WTC11 (cell line): Measurements from ENCODE around the gene GPC6.

Experiments used
- FOXK1 ChIP-seq: sonication (generic); formaldehyde crosslinking; IDR thresholded peaks from 2 replicates; pipeline ENCODE4 v1.8.0; 2022; ENCODE audit warnings: mild to moderate bottlenecking, moderate library complexity, missing genetic modification reagents
- FOXP1 ChIP-seq: sonication (generic); formaldehyde crosslinking; IDR thresholded peaks from 2 replicates; pipeline ENCODE4 v1.8.0; 2022; ENCODE audit warnings: missing genetic modification reagents, mild to moderate bottlenecking, moderate library complexity, borderline replicate concordance
- HMGA2 ChIP-seq: fragments of 250-450 bp; sonication (Bioruptor Pico); IDR thresholded peaks from 2 replicates; pipeline ENCODE4 v1.4.0; 2021; ENCODE audit warnings: mild to moderate bottlenecking, moderate library complexity
- IRF2 ChIP-seq: sonication (generic); formaldehyde crosslinking; IDR thresholded peaks from 2 replicates; pipeline ENCODE4 v1.8.0; 2022; ENCODE audit warnings: low read depth, missing genetic modification reagents, borderline replicate concordance
- JAZF1 ChIP-seq: fragments of 250-450 bp; sonication (Bioruptor Pico); IDR thresholded peaks from 2 replicates; pipeline ENCODE4 v1.9.0; 2021; ENCODE audit warnings: moderate library complexity, mild to moderate bottlenecking, inconsistent platforms
- TCF7 ChIP-seq: sonication (generic); formaldehyde crosslinking; IDR thresholded peaks from 2 replicates; pipeline ENCODE4 v1.8.0; 2022; ENCODE audit warnings: mild to moderate bottlenecking, low read depth, missing genetic modification reagents, moderate library complexity
- TF ChIP-seq, protein P1 (sequence below): fragments of 200-600 bp; IDR thresholded peaks from 2 replicates; pipeline ENCODE4 v1.8.0; 2022; ENCODE audit warnings: antibody characterized with exemption
- TF ChIP-seq, protein P2 (sequence below): sonication (generic); formaldehyde crosslinking; IDR thresholded peaks from 2 replicates; pipeline ENCODE4 v1.8.0; 2022; ENCODE audit warnings: mild to moderate bottlenecking, missing genetic modification reagents
- TF ChIP-seq, protein P3 (sequence below): sonication (generic); formaldehyde crosslinking; IDR thresholded peaks from 2 replicates; pipeline ENCODE4 v1.8.1; 2022; ENCODE audit warnings: low read depth, missing genetic modification reagents, borderline replicate concordance
- TF ChIP-seq, protein P4 (sequence below): fragments of 250-450 bp; sonication (Bioruptor Pico); IDR thresholded peaks from 2 replicates; pipeline ENCODE4 v1.9.0; 2021; ENCODE audit warnings: mild to moderate bottlenecking
- TF ChIP-seq, protein P5 (sequence below): sonication (generic); formaldehyde crosslinking; IDR thresholded peaks from 2 replicates; pipeline ENCODE4 v1.8.0; 2022; ENCODE audit warnings: mild to moderate bottlenecking, missing genetic modification reagents
- TF ChIP-seq, protein P6 (sequence below): sonication (generic); formaldehyde crosslinking; IDR thresholded peaks from 2 replicates; pipeline ENCODE4 v1.8.0; 2022; ENCODE audit warnings: mild to moderate bottlenecking, missing genetic modification reagents
- TF ChIP-seq, protein P7 (sequence below): sonication (generic); formaldehyde crosslinking; IDR thresholded peaks from 2 replicates; pipeline ENCODE4 v1.8.0; 2023; ENCODE audit warnings: missing genetic modification reagents, mild to moderate bottlenecking, borderline replicate concordance
- TF ChIP-seq, protein P8 (sequence below): sonication (generic); formaldehyde crosslinking; conservative IDR thresholded peaks from 2 replicates; pipeline ENCODE4 v1.8.1; 2023; ENCODE audit warnings: mild to moderate bottlenecking, low read depth, missing genetic modification reagents, moderate library complexity

DNA sequence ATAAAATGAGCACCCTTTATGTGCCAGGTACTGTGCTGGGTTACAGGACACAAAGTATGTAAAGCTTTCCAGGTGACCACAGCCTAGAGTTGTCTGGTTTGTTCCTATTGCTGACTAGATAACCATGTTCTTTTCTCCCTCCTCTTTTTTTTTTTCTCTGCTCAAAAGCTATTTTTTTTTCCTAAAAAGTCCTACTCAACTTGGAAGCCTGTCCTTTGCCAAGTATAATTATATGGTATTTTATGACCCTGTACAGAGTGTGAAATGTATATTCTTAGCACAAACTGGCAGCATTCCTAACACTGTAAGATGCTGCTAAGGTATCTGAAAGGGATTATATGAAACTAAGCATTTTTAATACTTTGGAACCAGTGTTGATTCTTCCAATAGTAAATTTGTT is 171.0 kb downstream of the GPC6 start:
- TF ChIP-seq, protein P1, sequence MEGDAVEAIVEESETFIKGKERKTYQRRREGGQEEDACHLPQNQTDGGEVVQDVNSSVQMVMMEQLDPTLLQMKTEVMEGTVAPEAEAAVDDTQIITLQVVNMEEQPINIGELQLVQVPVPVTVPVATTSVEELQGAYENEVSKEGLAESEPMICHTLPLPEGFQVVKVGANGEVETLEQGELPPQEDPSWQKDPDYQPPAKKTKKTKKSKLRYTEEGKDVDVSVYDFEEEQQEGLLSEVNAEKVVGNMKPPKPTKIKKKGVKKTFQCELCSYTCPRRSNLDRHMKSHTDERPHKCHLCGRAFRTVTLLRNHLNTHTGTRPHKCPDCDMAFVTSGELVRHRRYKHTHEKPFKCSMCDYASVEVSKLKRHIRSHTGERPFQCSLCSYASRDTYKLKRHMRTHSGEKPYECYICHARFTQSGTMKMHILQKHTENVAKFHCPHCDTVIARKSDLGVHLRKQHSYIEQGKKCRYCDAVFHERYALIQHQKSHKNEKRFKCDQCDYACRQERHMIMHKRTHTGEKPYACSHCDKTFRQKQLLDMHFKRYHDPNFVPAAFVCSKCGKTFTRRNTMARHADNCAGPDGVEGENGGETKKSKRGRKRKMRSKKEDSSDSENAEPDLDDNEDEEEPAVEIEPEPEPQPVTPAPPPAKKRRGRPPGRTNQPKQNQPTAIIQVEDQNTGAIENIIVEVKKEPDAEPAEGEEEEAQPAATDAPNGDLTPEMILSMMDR, result no peak
- TF ChIP-seq HMGA2 (no peak), IRF2 (CRISPR knock-in tag) (no peak), FOXK1 (CRISPR knock-in tag) (no peak), FOXP1 (no peak), JAZF1 (no peak), TCF7 (CRISPR knock-in tag) (no peak)
- TF ChIP-seq, protein P2, sequence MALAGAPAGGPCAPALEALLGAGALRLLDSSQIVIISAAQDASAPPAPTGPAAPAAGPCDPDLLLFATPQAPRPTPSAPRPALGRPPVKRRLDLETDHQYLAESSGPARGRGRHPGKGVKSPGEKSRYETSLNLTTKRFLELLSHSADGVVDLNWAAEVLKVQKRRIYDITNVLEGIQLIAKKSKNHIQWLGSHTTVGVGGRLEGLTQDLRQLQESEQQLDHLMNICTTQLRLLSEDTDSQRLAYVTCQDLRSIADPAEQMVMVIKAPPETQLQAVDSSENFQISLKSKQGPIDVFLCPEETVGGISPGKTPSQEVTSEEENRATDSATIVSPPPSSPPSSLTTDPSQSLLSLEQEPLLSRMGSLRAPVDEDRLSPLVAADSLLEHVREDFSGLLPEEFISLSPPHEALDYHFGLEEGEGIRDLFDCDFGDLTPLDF (CRISPR knock-in tag), result no peak
- TF ChIP-seq, protein P3, sequence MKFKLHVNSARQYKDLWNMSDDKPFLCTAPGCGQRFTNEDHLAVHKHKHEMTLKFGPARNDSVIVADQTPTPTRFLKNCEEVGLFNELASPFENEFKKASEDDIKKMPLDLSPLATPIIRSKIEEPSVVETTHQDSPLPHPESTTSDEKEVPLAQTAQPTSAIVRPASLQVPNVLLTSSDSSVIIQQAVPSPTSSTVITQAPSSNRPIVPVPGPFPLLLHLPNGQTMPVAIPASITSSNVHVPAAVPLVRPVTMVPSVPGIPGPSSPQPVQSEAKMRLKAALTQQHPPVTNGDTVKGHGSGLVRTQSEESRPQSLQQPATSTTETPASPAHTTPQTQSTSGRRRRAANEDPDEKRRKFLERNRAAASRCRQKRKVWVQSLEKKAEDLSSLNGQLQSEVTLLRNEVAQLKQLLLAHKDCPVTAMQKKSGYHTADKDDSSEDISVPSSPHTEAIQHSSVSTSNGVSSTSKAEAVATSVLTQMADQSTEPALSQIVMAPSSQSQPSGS (CRISPR knock-in tag), result no peak
- TF ChIP-seq, protein P4, sequence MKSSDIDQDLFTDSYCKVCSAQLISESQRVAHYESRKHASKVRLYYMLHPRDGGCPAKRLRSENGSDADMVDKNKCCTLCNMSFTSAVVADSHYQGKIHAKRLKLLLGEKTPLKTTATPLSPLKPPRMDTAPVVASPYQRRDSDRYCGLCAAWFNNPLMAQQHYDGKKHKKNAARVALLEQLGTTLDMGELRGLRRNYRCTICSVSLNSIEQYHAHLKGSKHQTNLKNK (CRISPR knock-in tag), result no peak
- TF ChIP-seq, protein P5, sequence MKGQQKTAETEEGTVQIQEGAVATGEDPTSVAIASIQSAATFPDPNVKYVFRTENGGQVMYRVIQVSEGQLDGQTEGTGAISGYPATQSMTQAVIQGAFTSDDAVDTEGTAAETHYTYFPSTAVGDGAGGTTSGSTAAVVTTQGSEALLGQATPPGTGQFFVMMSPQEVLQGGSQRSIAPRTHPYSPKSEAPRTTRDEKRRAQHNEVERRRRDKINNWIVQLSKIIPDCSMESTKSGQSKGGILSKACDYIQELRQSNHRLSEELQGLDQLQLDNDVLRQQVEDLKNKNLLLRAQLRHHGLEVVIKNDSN (CRISPR knock-in tag), result no peak
- TF ChIP-seq, protein P6, sequence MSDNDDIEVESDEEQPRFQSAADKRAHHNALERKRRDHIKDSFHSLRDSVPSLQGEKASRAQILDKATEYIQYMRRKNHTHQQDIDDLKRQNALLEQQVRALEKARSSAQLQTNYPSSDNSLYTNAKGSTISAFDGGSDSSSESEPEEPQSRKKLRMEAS, result no peak
- TF ChIP-seq, protein P7, sequence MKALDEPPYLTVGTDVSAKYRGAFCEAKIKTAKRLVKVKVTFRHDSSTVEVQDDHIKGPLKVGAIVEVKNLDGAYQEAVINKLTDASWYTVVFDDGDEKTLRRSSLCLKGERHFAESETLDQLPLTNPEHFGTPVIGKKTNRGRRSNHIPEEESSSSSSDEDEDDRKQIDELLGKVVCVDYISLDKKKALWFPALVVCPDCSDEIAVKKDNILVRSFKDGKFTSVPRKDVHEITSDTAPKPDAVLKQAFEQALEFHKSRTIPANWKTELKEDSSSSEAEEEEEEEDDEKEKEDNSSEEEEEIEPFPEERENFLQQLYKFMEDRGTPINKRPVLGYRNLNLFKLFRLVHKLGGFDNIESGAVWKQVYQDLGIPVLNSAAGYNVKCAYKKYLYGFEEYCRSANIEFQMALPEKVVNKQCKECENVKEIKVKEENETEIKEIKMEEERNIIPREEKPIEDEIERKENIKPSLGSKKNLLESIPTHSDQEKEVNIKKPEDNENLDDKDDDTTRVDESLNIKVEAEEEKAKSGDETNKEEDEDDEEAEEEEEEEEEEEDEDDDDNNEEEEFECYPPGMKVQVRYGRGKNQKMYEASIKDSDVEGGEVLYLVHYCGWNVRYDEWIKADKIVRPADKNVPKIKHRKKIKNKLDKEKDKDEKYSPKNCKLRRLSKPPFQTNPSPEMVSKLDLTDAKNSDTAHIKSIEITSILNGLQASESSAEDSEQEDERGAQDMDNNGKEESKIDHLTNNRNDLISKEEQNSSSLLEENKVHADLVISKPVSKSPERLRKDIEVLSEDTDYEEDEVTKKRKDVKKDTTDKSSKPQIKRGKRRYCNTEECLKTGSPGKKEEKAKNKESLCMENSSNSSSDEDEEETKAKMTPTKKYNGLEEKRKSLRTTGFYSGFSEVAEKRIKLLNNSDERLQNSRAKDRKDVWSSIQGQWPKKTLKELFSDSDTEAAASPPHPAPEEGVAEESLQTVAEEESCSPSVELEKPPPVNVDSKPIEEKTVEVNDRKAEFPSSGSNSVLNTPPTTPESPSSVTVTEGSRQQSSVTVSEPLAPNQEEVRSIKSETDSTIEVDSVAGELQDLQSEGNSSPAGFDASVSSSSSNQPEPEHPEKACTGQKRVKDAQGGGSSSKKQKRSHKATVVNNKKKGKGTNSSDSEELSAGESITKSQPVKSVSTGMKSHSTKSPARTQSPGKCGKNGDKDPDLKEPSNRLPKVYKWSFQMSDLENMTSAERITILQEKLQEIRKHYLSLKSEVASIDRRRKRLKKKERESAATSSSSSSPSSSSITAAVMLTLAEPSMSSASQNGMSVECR (CRISPR knock-in tag), result no peak
- TF ChIP-seq, protein P8, sequence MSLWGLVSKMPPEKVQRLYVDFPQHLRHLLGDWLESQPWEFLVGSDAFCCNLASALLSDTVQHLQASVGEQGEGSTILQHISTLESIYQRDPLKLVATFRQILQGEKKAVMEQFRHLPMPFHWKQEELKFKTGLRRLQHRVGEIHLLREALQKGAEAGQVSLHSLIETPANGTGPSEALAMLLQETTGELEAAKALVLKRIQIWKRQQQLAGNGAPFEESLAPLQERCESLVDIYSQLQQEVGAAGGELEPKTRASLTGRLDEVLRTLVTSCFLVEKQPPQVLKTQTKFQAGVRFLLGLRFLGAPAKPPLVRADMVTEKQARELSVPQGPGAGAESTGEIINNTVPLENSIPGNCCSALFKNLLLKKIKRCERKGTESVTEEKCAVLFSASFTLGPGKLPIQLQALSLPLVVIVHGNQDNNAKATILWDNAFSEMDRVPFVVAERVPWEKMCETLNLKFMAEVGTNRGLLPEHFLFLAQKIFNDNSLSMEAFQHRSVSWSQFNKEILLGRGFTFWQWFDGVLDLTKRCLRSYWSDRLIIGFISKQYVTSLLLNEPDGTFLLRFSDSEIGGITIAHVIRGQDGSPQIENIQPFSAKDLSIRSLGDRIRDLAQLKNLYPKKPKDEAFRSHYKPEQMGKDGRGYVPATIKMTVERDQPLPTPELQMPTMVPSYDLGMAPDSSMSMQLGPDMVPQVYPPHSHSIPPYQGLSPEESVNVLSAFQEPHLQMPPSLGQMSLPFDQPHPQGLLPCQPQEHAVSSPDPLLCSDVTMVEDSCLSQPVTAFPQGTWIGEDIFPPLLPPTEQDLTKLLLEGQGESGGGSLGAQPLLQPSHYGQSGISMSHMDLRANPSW (CRISPR knock-in tag), result no peak
